ENCODE results near the gene S100A3.
"Not testable (repeated sequence)": the region's sequence is repeated elsewhere in the genome, so short reads cannot be mapped to it uniquely, and the experiment has no call there.

Gene S100A3

GRCh38 chr1:153548722-153549688 is at the start of gene S100A3:
TSS of gene S100A3 (minus strand) at chr1:153549258. CDS start at chr1:153548485, 773 bp downstream.
- Histone ChIP-seq H3K9me3 (ENCODE audit: insufficient read depth, low read length) (peaks cover 9% of the 10 kb centered on the region; the same call in 1 of the 2 replicates), H3K9ac (ENCODE audit: insufficient read length, low read depth) (peak within 1 kb of the TSS; percentile 37), H3K36me3 (ENCODE audit: insufficient read depth, insufficient read length, low read length) (peaks cover 5% of the 10 kb centered on the region), H3K4me3 (ENCODE audit: insufficient read length, low read depth) (no peak within 1 kb of the TSS), H3K4me1 (ENCODE audit: insufficient read depth, insufficient read length) (peaks cover 45% of the 10 kb centered on the region), H3K27me3 (ENCODE audit: insufficient read depth, insufficient read length) (no peaks in the 10 kb centered on the region)
- no peak for DNase-seq (ENCODE audit: low read depth, low spot score)
- TF ChIP-seq SUZ12 (IDR thresholded peaks at IDR 0.05; ENCODE audit: extremely low read depth, insufficient read depth, insufficient read length) (no peak), ZNF274 (IDR thresholded peaks at IDR 0.05; ENCODE audit: low read depth, low read length) (no peak), YY1 (IDR thresholded peaks at IDR 0.05; ENCODE audit: insufficient read depth, insufficient read length) (no peak)

- peak overlapping the region; percentile 37 for H3K9ac ChIP-seq (ENCODE audit: insufficient read length, low read depth)
- no peaks in the 10 kb centered on the region for H3K36me3 ChIP-seq (ENCODE audit: insufficient read depth, insufficient read length, low read length)
- H3K9me3 ChIP-seq (ENCODE audit: insufficient read depth, low read length) = no peaks in the 10 kb centered on the region
- no peak overlapping the region for H3K4me3 ChIP-seq (ENCODE audit: insufficient read length, low read depth)
- H3K27me3 ChIP-seq (ENCODE audit: insufficient read depth, insufficient read length) = no peaks in the 10 kb centered on the region
- TF ChIP-seq YY1 (IDR thresholded peaks at IDR 0.05; ENCODE audit: insufficient read depth, insufficient read length) = no peak
- no peak for TF ChIP-seq SUZ12 (IDR thresholded peaks at IDR 0.05; ENCODE audit: extremely low read depth, insufficient read depth, insufficient read length)
- no peak for TF ChIP-seq ZNF274 (IDR thresholded peaks at IDR 0.05; ENCODE audit: low read depth, low read length)
- DNase-seq (ENCODE audit: low read depth, low spot score) = peak; percentile 94
- peaks cover 14% of the 10 kb centered on the region for H3K4me1 ChIP-seq (ENCODE audit: insufficient read depth, insufficient read length)
Observed at GRCh38 chr1:153598309-153599172, 49.5 kb upstream of the S100A3 start.

GRCh38 chr1:153597206-153597605 is 48.1 kb upstream of the S100A3 start:
- no peak overlapping the region for H3K4me3 ChIP-seq (ENCODE audit: insufficient read length, low read depth)
- peaks cover 14% of the 10 kb centered on the region for H3K4me1 ChIP-seq (ENCODE audit: insufficient read depth, insufficient read length)
- no peak overlapping the region for H3K9ac ChIP-seq (ENCODE audit: insufficient read length, low read depth)
- H3K9me3 ChIP-seq (ENCODE audit: insufficient read depth, low read length) = no peaks in the 10 kb centered on the region
- no peaks in the 10 kb centered on the region for H3K27me3 ChIP-seq (ENCODE audit: insufficient read depth, insufficient read length)
- no peak for DNase-seq (ENCODE audit: low read depth, low spot score)
- no peak for TF ChIP-seq YY1 (IDR thresholded peaks at IDR 0.05; ENCODE audit: insufficient read depth, insufficient read length)
- no peaks in the 10 kb centered on the region for H3K36me3 ChIP-seq (ENCODE audit: insufficient read depth, insufficient read length, low read length)

- H3K9me3 ChIP-seq (ENCODE audit: insufficient read depth, low read length) = no peaks in the 10 kb centered on the region
- no peak for DNase-seq (ENCODE audit: low read depth, low spot score)
Observed at GRCh38 chr1:153592748-153593147, 43.7 kb upstream of the S100A3 start.

GRCh38 chr1:153588482-153588881 is 39.4 kb upstream of the S100A3 start:
- H3K9ac ChIP-seq (ENCODE audit: insufficient read length, low read depth) = no peak overlapping the region
- no peak overlapping the region for H3K4me3 ChIP-seq (ENCODE audit: insufficient read length, low read depth)
- no peaks in the 10 kb centered on the region for H3K36me3 ChIP-seq (ENCODE audit: insufficient read depth, insufficient read length, low read length)
- TF ChIP-seq ZNF274 (IDR thresholded peaks at IDR 0.05; ENCODE audit: low read depth, low read length) (no peak), SUZ12 (IDR thresholded peaks at IDR 0.05; ENCODE audit: extremely low read depth, insufficient read depth, insufficient read length) (no peak), YY1 (IDR thresholded peaks at IDR 0.05; ENCODE audit: insufficient read depth, insufficient read length) (no peak)
- no peaks in the 10 kb centered on the region for H3K9me3 ChIP-seq (ENCODE audit: insufficient read depth, low read length)
- H3K4me1 ChIP-seq (ENCODE audit: insufficient read depth, insufficient read length) = peaks cover 5% of the 10 kb centered on the region
- H3K27me3 ChIP-seq (ENCODE audit: insufficient read depth, insufficient read length) = no peaks in the 10 kb centered on the region
- DNase-seq (ENCODE audit: low read depth, low spot score) = no peak

More at GRCh38 chr1:153592748-153593147, 43.7 kb upstream of the S100A3 start:
- Histone ChIP-seq H3K9ac (ENCODE audit: insufficient read length, low read depth) (no peak overlapping the region), H3K27me3 (ENCODE audit: insufficient read depth, insufficient read length) (no peaks in the 10 kb centered on the region), H3K4me3 (ENCODE audit: insufficient read length, low read depth) (no peak overlapping the region), H3K36me3 (ENCODE audit: insufficient read depth, insufficient read length, low read length) (no peaks in the 10 kb centered on the region), H3K4me1 (ENCODE audit: insufficient read depth, insufficient read length) (peaks cover under 1% of the 10 kb centered on the region)
- no peak for TF ChIP-seq ZNF274 (IDR thresholded peaks at IDR 0.05; ENCODE audit: low read depth, low read length)
- no peak for TF ChIP-seq YY1 (IDR thresholded peaks at IDR 0.05; ENCODE audit: insufficient read depth, insufficient read length)
- no peak for TF ChIP-seq SUZ12 (IDR thresholded peaks at IDR 0.05; ENCODE audit: extremely low read depth, insufficient read depth, insufficient read length)

- DNase-seq (ENCODE audit: low read depth, low spot score); H3K4me3 ChIP-seq (ENCODE audit: insufficient read length, low read depth); H3K27me3 ChIP-seq (ENCODE audit: insufficient read depth, insufficient read length); H3K9me3 ChIP-seq (ENCODE audit: insufficient read depth, low read length); H3K4me1 ChIP-seq (ENCODE audit: insufficient read depth, insufficient read length); H3K36me3 ChIP-seq (ENCODE audit: insufficient read depth, insufficient read length, low read length); H3K9ac ChIP-seq (ENCODE audit: insufficient read length, low read depth): not testable (repeated sequence)
Observed at GRCh38 chr1:153588033-153588432, 39.0 kb upstream of the S100A3 start.

- no peaks in the 10 kb centered on the region for H3K27me3 ChIP-seq (ENCODE audit: insufficient read depth, insufficient read length)
- DNase-seq (ENCODE audit: low read depth, low spot score) = no peak
- H3K36me3 ChIP-seq (ENCODE audit: insufficient read depth, insufficient read length, low read length) = no peaks in the 10 kb centered on the region
- H3K9me3 ChIP-seq (ENCODE audit: insufficient read depth, low read length) = no peaks in the 10 kb centered on the region
- no peak overlapping the region for H3K9ac ChIP-seq (ENCODE audit: insufficient read length, low read depth)
- TF ChIP-seq YY1 (IDR thresholded peaks at IDR 0.05; ENCODE audit: insufficient read depth, insufficient read length) = no peak
- no peak overlapping the region for H3K4me3 ChIP-seq (ENCODE audit: insufficient read length, low read depth)
- peaks cover 5% of the 10 kb centered on the region for H3K4me1 ChIP-seq (ENCODE audit: insufficient read depth, insufficient read length)
Observed at GRCh38 chr1:153587314-153587713, 38.3 kb upstream of the S100A3 start.

Data from NT2/D1 (cell line).